Fibroblast of the aortic adventitia (primary cell): ENCODE data around the gene CHST8. TPM values are rescaled to one million over a fixed set of nuclear protein-coding genes. Genes with fewer than 3 reads are reported as not detected.
"Not testable (repeated sequence)": the region's sequence is repeated elsewhere in the genome, so short reads cannot be mapped to it uniquely, and the experiment has no call there.

Experiments
- DNase-seq: peaks from one replicate; pipeline ENCODE4 v3.0.0-alpha.2; 2010; ENCODE audit warnings: low read depth
- H3K4me3 ChIP-seq: 2 replicates; pipeline ENCODE4 v1.5.1; 2011; ENCODE audit warnings: low read depth, mild to moderate bottlenecking, control low read depth, low read length, moderate library complexity
- total RNA-seq: library from RNA; depleted of rRNA; stranded (reverse); fragments of >200 nt; gene quantifications from 2 replicates; pipeline ENCODE4 v1.2.3, GENCODE V29; 2012; ENCODE audit warnings: low replicate concordance
- TF ChIP-seq, protein P1 (sequence below): IDR thresholded peaks from 2 replicates; pipeline ENCODE4 v1.5.1; 2011; ENCODE audit warnings: mild to moderate bottlenecking, low read length, control low read depth, inconsistent platforms; ENCODE audit not compliant: insufficient read depth

The CHST8 gene
- total RNA-seq, 1 donor: not detected

DNA sequence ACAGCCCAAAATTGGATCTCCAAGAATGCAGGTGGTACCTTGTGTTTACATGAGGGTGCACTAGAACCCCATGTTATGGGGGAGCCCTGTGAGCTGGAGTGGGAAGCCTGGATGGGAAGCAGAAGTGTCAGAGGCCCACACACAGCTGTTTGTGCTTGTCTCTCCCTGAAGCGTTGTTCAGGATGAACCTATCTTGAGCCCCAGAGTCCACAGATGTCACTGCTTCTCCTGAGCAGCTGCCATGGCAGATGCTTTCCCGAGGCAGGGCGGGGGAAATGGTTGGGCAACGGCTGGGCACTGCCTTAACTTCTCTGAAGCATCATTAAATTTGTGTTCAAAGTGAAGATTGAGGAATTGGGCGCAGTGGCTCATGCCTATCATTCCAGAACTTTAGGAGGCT is 17.1 kb upstream of the CHST8 start:
- TF ChIP-seq, protein P1, sequence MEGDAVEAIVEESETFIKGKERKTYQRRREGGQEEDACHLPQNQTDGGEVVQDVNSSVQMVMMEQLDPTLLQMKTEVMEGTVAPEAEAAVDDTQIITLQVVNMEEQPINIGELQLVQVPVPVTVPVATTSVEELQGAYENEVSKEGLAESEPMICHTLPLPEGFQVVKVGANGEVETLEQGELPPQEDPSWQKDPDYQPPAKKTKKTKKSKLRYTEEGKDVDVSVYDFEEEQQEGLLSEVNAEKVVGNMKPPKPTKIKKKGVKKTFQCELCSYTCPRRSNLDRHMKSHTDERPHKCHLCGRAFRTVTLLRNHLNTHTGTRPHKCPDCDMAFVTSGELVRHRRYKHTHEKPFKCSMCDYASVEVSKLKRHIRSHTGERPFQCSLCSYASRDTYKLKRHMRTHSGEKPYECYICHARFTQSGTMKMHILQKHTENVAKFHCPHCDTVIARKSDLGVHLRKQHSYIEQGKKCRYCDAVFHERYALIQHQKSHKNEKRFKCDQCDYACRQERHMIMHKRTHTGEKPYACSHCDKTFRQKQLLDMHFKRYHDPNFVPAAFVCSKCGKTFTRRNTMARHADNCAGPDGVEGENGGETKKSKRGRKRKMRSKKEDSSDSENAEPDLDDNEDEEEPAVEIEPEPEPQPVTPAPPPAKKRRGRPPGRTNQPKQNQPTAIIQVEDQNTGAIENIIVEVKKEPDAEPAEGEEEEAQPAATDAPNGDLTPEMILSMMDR: no peak
- DNase-seq: no peak
- no peak overlapping the region for H3K4me3 ChIP-seq

DNA sequence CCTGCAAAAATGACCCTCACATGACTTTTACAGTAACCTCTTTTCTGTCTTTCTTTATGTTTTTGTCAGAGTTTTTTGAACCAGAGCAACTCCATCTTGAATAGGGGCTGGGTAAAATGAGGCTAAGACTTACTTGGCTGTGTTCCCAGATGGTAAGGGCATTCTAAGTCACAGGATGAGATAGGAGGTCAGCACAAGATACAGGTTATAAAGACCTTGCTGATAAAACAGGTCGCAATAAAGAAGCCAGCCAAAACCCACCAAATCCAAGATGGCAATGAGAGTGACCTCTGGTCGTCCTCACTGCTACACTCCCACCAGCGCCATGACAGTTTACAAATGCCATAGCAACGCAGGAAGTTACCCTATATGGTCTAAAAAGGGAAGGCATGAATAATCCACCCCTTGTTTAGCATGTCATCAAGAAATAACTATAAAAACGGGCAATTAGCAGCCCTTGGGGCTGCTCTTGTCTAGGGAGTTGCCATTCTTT is 15.9 kb upstream of the CHST8 start:
- DNase-seq, H3K4me3 ChIP-seq: not testable (repeated sequence)

DNA sequence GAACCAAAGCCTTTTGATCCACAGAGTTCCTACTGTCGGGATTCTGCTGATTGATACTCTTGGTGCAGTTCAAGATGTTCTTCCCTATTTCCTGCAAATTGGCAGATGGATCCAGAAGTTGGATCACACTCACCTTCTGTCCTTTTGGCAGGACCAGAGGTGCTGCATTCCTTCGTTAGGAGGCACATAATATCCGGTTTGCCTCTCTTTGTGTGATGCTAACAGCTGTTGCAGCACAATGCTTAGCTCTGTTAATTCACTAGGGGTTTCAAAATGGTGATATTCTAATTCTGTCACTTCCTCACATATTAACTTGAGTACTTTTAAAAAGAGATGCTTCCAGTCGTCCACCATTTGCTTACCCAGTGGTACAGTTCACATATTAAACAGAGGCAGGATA is 15.2 kb upstream of the CHST8 start:
- TF ChIP-seq, protein P1: no peak
- H3K4me3 ChIP-seq: no peak overlapping the region
- no peak for DNase-seq

DNA sequence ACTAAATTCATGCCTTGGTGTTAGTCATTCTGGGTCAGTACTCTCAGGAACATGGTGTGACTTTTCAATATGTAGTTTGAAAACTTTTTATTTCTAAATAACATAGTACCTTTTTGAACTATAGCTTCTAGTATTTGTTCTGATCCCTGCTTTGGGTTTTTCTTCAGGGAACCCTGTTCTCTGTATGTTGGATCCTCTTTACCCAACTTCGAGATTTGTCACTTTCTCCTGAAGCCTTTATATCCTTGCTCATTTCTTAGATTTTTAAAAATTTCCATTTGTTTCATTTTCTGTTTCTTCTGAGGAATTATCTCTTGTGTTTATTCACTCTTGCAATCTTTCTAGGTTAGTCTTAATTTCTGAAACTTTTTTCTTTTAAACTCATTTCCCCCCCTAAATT is 12.4 kb upstream of the CHST8 start:
- no peak overlapping the region for H3K4me3 ChIP-seq
- TF ChIP-seq, protein P1: no peak
- no peak for DNase-seq

DNA sequence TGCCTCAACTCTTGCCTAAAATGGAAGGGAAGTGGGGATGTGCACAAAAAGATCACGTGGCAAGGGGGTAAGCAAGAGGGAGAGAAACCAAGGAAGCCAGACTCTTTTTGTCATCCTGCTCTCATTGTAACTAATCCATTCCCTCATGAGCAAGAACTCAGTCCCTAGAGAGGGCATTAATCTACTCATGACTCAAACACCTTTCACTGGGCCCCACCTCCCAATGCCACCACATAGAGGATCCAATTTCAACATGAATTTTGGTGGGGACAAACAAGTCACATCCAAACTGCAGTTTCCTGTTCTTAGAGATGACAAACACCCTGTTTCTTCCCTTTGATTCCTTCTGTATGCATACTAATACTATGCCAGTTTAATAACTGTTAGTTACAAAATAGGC is 11.2 kb upstream of the CHST8 start:
- no peak for DNase-seq
- no peak overlapping the region for H3K4me3 ChIP-seq
- TF ChIP-seq, protein P1: no peak

DNA sequence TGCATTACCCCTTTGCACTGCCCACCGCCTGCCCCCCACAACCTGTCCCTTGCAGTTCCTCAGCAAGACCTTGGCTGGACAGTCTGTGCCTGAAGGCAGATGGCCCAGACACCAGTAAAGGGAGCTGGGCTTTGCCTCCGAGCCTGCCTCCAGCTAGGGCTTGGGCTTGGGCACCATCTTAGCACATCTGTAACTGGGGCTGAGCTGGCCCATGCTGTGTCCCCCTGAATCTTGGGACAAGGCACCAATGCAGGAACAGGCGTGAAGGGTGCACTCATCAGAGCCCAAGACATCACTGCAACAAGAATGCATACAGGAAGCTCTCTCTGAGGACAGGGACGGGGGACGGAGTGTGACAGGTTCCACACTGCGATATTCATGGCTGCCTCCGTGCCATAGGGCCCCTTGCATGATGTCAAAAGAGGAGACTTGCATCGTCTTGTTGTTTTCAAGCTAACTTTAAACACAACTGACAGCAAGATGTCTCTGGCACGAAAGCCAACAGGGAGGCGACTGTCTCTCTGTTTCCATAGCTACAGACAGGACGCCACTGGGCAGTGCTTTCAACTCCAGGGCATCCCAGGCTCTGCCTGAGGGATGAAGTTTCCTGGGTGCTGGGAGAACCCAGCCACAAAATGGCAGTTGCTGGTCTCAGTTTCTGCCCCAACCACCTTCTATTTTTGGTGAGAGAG is 8.7 kb upstream of the CHST8 start:
- TF ChIP-seq, protein P1: no peak
- DNase-seq: no peak
- no peak overlapping the region for H3K4me3 ChIP-seq

DNA sequence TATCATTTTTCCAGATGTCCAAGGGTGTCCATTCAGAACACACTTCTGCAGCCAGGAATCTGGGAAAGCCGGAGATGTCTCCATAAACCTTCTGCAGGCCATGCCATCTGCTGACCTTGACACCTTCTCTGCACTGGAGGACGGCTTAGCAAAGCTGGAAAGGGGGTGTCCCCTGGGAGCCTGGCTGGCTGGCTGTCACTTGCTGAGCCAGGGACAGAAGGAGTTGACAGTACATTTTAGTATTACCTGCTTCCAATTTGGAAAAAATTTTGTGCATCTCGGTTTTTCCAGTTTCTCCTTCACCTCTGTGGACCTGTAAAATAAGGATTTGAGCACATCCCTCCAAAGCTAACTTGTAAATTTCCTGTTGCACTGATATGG is 8.1 kb upstream of the CHST8 start:
- TF ChIP-seq, protein P1: no peak
- H3K4me3 ChIP-seq: no peak overlapping the region
- DNase-seq: no peak
